NCI-H1694 treated with DMSO at 0.1 percent for 48 hours (cell line): Measurements from ENCODE around the gene PLCL2.
"Not testable (repeated sequence)": the region's sequence is repeated elsewhere in the genome, so short reads cannot be mapped to it uniquely, and the experiment has no call there.

Experiments
- DNase-seq: peaks from one replicate; lab custom pipeline; 2025; lab: John Stamatoyannopoulos, UW

Gene PLCL2

GRCh38 chr3:17121336-17121735, 236.6 kb downstream of the PLCL2 start:
- no peak for DNase-seq

DNA sequence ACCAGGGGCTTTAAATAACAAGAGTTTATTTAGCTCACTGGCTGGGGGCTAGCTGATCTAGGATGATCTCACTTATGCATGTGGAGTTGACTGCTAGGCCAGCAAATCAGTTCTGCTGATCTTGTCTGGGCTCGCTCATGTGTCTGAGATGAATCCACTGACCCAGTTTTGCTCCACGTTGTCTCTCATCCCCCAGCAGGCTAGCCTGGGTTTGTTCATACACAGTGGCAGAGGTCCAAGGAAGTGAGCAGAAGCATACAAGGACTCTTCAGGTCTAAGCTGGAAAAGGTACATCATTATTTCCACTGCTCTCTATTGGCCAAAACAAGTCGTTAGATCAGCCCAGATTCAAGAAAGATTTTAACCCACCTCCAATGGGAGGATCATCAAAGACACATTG, 238.0 kb downstream of the PLCL2 start:
- DNase-seq = no peak

DNA sequence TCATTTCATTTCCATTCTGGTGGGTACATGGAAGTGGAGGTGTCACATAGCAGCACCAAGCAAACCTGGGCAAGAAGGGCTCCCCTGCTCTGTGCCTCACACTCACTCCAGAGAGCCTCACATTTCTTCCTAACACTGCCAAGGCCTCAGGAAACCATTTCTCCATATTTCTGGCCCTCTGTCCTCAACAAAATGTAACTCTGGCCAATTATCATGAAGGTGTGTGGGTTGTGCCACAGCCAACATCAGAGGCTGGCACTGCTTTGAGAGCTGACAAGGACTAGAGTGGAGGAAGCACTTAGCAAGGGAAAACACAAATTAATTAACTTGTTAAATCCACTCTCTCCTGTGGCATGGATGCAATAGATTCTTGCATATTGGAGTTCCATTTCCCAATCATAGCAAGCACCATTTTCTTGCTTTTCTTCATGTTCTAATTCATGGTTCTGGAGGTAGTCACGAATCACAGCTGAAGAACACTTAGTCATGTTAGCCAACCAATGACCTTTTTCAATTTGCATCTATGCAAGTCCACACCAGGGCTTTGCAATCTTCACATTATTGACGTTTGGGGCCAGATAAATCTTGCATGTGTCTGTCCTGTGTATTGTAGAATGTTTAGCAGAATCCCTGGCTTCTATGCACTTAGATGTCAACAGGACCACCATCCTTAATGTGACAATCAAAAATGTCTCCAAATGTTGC, 241.1 kb downstream of the PLCL2 start:
- DNase-seq = no peak

DNA sequence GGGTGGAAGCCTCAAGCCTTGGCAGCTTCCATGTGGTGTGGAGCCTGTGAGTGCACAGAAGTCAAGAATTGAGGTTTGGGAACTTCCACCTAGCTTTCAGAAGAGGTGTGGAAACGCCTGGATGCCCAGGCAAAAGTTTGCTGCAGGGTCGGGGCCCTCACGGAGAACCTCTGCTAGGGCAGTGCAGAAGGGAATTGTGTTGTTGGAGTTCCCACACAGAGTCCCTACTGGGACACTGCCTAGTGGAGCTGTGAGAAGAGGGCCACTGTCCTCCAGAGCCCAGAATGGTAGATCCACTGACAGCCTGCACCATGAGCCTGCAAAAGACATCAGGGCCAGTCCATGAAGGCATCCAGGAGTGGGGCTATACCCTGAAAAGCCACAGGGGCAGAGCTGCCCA, 243.9 kb downstream of the PLCL2 start:
- not testable (repeated sequence) for DNase-seq

DNA sequence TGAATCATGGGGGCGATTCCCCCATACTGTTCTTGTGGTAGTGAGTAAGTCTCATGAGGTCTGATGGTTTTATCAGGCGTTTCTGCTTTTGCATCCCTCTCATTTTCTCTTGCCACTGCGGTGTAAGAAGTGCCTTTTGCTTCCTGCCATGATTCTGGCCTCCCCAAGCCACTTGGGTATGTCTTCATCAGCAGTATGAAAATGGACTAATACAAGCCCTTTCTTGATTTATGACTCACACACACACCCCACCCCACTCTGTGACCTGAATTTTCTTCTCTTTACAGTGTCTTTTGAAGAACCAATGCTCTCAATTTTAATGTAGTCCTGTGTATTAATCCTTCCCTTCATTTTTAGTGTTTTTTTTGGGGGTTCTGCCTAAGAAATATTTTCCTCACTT, 244.8 kb downstream of the PLCL2 start:
- no peak for DNase-seq

DNA sequence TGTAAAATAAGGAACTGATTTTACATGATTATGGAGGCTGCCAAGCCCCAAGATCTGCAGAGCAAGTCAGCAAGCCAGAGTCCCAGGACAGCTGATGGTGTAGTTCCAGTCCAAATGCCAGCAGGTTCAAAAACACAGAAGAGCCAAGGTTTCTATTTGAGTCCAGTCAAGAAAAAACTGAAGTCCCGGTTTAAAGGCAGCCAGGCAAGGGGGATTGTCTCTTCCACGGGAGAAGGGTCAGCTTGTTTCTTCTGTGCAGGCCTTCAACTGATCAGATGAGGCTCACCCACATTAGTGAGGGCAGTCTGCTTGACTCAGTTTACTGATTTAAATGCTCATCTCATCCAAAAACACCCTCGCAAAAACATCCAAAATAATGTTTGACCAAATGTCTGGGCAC, 246.2 kb downstream of the PLCL2 start:
- DNase-seq = no peak

DNA sequence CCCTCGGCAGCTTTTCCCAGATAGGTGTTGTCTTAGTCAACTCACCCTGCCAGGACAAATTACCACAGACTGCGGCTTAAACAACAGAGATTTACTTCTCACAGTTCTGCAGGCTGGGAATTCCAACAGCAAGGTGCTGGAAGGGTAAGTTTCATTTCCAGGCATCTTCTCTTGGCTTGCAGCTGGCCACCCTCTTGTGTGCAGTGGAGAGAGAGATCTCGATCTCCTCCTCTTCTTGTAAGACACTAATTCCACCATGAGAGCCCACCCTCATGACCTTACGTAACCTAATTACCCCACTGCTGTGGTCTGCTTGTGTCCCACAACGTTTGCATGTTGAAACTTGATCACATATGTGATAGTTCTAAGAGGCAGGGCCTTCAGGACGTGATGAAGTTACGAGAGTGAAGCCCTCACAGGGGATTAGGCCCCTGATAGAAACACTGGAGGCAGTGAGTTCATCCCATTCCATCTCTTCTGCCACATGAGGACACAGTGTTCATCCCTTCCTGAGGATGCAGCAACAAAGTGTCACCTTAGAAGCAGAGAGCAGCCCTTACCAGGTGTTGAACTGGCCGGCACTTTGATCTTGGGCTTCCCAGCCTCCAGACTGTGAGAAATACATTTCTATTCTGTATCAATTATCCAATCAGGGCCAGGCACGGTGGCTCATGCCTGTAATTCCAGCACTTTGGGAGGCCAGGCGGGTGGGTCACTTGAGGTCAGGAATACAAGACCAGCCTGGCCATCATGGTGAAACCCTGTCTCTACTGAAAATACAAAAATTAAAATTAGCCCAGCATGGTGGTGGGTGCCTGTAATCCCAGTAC, 247.7 kb downstream of the PLCL2 start:
- no peak for DNase-seq

DNA sequence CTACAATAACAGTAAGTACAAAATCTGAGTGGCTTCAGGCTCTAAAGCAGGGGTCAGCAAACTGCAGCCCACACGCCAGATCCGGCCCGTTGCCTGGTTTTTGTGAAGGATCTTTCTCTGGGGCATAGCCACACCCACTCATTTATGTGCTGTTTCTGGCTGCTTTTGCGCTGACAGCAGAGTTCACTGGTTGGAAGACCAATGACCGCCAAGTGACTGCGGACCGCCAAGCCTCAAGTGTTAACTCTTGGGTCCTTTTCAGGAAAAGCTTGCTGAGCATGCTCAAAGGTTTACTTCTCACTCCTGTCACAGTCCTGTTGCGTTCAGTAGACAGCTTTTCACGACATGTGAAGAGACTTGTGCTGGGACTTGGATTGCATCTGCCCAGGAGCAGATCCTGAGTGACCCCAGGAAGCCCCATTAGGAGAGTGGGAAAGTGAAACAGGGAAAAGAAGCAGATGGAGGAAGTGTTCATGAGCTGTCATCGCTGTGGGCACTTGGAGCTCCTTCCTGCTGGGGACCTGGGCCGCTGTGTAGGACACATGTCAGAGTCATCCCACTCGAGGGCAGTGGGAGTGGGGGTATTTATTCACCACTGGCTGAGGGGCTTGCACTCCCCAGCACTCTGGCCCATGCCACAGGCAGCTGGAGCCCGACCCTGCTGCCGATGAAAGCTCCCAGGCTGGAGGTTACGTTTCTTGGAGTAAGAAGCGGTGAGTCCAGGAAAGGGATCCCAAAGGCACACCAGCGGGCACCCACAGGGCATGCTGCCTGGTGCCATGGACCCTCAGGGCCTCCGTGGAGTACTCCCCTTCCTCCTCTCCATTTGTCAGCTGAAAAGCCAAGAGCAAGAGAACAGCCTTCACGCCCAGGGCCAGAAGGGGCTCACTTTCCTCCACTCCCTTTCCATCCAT, 249.1 kb downstream of the PLCL2 start:
- DNase-seq = no peak

GRCh38 chr3:17135696-17136095, 250.9 kb downstream of the PLCL2 start:
- DNase-seq = no peak

DNA sequence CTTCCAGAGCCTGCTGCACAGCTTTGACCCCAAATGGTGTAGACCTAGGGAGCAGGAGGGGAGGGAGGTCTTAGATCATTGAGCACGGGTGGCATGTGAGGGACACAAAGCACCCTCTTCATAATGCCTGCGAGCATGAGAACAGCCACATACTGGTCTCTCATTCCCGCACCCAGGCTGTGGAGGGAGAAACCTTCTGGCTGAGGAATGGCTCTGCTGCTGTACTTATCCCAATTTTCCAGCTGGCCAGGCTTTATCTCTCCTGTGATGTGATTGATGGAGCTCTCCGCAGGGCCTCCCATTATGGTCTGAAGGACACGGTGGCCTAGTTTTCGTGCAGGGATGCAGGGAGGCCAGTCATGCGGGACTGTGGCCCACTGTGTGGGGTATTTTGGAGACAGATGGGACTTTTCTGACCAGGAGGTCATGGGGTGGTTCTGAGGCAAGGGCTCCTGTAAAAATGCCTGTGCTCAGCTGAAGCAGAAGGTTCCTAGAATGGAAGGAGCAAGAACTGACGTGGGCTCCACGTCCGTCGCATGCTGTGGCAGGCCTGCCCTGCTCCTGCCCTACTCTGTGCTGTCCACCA, 251.5 kb downstream of the PLCL2 start:
- no peak for DNase-seq

DNA sequence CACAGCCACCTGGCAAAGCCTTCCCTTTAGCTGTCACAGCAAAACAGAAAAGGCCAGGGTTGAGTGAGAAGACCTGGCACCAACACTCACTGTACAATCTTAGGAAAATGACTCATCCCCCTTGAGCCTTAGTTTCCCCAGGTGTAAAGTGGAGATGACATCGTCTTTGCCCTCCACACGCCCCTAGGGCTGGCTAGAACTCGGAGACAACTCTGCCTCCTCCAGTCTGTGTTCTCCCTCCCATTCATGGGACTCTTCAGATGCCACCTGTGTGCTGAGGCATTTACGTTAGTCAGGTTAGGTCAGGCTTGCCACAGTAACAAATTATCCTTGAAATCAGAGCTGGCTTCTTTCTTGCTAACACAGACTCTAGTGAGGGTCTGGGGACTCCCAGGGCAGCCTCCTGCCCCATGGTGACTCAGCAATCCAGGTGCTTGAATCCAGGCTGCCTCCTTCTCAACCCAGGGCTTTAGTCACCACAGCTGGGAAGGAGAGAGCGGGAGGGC, 252.6 kb downstream of the PLCL2 start:
- no peak for DNase-seq

DNA sequence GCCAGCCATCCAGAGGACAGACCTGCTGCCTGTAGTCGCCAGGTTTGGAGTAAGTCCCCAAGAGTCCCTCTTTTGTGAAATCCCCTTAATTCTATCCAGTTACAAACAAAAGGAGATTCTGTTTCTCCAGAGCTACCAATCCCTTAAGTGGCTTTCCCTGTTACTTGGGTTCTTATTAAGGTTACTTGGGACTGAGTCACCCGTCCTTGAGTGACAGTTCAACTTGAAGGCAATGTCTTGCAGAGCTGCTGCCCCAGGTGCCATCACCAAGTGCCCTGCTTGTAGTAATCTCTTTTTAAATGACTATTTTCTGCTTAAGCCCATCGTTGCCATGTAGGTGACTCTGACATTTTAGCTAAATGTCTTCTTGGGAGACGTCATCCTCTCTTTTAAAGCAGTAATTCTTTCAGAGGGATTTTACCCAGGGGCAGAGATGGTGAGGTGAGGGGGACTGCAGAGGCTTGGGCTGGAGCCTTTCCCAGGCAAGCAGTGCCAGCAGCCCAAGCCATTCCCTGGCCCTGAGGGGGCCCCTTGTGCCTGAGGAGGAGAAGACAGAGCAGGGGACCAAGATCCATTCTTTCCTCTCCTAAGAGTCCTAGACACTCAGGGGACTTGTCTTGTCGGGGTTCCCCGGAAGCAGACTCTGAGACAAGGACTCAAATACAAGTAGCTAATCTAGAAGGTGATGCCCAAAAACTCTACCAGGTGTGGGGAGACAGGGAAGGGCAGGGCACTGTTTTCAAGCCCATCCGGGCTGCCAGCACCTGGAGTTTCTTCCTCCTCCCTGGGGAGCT, 253.7 kb downstream of the PLCL2 start:
- DNase-seq = no peak
